Motor neuron (in vitro differentiated cells): ENCODE data around the gene ZNF778. TPM values are rescaled to one million over a fixed set of nuclear protein-coding genes. Genes with fewer than 3 reads are reported as not detected.

Source experiments
- ATAC-seq, 8 experiments: fragments of 200-7000 bp; cut with Tn5 transposase; replicated peaks in 6 of 8; 2 replicates each; pipeline ENCODE4 v1.8.0; 2021; ENCODE audit warnings: mild to moderate bottlenecking in 8 of 8, moderate library complexity in 8 of 8
- H3K27ac ChIP-seq, 2 donors: fragments of 250-450 bp; sonication (Bioruptor Pico); 2 replicates each; pipeline ENCODE4 v1.9.0; 2021; ENCODE audit warnings: antibody characterized with exemption in 2 of 2, mild to moderate bottlenecking in 2 of 2, moderate library complexity in 1 of 2
- H3K4me1 ChIP-seq, 2 donors: fragments of 250-450 bp; sonication (Bioruptor Pico); replicated peaks in 1 of 2; 2 replicates each; pipeline ENCODE4 v1.6.1; 2021; ENCODE audit warnings: antibody characterized with exemption in 2 of 2, mild to moderate bottlenecking in 2 of 2, moderate library complexity in 1 of 2
- H3K4me3 ChIP-seq, 5 donors: fragments of 250-450 bp; sonication (Bioruptor Pico); 2 replicates each; pipeline ENCODE4 v1.9.0; 2021; ENCODE audit warnings: antibody characterized with exemption in 5 of 5, mild to moderate bottlenecking in 5 of 5, moderate library complexity in 4 of 5
- whole genome bisulfite sequencing, 10 experiments: fragments of 450-650 bp; shearing (Covaris generic); methylation state at CpG; one replicate each; pipeline ENCODE4 v1.0.0; 2022; 5-methylcytosine and 5-hydroxymethylcytosine counted together
- in situ Hi-C, 9 experiments: fragments of 400-800 bp; cut with MboI; loops; one replicate each; pipeline ENCODE4 v1.15.0; 2021; ENCODE audit warnings: low sequenced_read_pairs in 9 of 9, low pct_unique_long_range_greater_than_20kb in 2 of 9; ENCODE audit not compliant: unreplicated experiment in 9 of 9
- total RNA-seq, 8 experiments: library from RNA; unstranded; fragments of 300-600 nt; gene quantifications; 2 replicates each; pipeline versions ENCODE4 v1.2.3 to v1.2.4, GENCODE V29; 2022

The ZNF778 gene
- total RNA-seq, 8 experiments from 2014 or later, result 6.8 to 14.7 (median 9.0) TPM

DNA sequence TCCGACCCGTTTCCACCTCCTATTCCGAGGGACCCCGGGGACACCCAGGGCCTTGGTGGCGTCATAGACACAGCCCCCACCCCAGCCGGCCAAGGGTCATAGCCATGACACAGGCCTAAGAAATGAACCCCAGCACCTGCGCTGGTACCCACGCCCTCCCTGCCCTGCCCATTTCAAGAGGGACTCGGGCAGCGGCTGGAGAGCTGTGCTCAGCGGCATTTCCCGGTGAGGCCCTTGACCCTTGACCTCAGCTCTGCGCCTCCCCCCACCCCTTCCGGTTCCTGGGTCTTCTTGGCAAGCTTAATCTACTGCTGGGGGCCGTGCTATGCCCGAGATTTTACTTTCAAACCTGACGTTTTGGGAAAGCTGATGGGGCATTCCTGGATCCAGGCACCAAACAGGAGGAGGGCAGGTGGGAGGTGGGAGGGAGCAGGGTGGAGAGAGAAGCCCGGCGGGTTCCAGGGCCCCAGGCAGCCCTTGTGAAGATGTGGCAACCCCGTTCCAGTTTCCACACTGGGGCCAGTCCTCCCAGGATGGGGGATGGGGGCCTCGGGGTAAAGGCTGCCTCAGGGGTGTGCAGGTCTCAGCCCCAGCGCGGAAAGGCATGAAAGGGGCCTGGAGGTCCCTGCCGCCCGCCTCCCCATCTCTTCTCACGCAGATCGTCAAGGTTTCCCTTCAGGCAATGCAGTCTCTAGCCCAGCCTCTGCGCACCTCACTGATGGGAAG is 17.2 kb upstream of the ZNF778 start, which contains the start of gene SLC22A31:
Gene SLC22A31, minus strand, starts transcription at position 414 of the 726 bp plus-strand sequence. Its CDS starts 36 bp downstream, at position 378.
- no peak within 1 kb of the TSS for H3K27ac ChIP-seq
- no peak for ATAC-seq
- H3K4me3 ChIP-seq, result peak within 1 kb of the TSS; percentile 20 to 34 (median 28)
- H3K4me1 ChIP-seq, result peaks cover 0 to 5% of the 10 kb centered on the region in 2 donors
- 0 to 80% (median 7%) methylated on average over 2 to 3 of the region's 28 CpGs; no CpG with 5 or more reads in 7 of the 10 experiments for WGBS, 10 experiments
- in situ Hi-C loops, result loop anchor here in 2 of 9 experiments (25.0 kb wide), 2 partner anchors 263 to 463 kb away; no protein-coding TSS in a partner anchor

GRCh38 chr16:89200850-89201411 is 16.6 kb upstream of the ZNF778 start:
- Histone ChIP-seq H3K4me3 (peak overlapping the region; percentile 20 to 34 (median 28)), H3K4me1 (peaks cover 0 to 5% of the 10 kb centered on the region in 2 donors), H3K27ac (no peak overlapping the region)
- ATAC-seq, result peak in 1 of 8 experiments; percentile 37
- in situ Hi-C loops, result loop anchor here in 2 of 9 experiments (25.0 kb wide), 2 partner anchors 264 to 464 kb away; no protein-coding TSS in a partner anchor
- WGBS, 10 experiments, result 46% methylated on average over 3 of the region's 58 CpGs; no CpG with 5 or more reads in 9 of the 10 experiments

DNA sequence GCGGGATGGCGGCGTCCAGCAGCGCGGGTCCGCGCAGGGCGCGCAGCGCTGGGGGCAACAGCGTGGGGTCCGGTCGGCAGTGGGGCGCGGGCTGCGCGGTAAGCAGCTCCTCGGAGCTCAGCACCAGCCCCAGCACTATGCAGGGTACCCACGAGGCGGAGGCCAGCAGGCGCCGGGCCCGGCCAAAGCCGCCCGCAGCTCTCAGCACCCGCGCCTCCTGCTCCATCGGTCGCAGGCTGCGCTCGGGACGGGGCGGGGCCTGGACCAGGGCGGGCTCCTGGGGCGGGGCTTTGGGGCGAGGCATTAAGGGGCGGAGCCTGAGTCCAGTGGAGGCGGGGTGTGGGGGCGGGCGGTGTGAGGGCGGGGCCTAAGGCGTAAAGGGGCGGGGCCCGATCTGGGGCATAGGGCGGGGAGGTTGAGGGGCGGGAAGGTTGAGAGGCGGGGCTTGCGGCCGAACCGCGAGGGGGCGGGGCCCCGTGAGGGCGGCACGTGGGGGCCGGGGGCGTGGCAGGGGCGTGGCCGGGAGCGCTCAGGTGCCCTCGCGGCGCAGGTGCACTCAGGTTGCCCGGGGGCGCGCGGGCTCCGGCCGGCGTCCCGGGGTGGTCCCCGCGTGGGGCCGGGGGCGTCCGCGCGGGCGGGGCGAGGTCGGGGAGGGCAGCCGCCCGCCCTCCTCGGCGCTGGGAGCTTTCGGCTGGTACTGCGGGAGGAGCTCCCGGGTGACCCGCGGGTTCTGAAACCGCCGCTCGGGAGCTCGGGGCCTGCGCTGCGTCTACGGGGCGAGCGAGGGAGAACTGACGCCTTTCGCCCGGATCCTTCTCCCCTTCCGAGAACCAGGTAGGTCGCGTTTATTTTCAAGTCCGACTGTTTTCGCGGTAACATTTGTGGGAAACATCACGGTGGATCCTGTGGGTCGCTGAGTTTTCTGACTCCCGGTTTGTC is 15.8 kb upstream of the ZNF778 start:
- H3K4me1 ChIP-seq, result peaks cover 0 to 5% of the 10 kb centered on the region in 2 donors
- no CpG with 5 or more reads among the region's 111 CpGs for WGBS, 10 experiments

GRCh38 chr16:89202422-89203215 is 14.9 kb upstream of the ZNF778 start:
- WGBS, 10 experiments, result 31 to 100% (median 83%) methylated on average over 1 to 28 of the region's 49 CpGs; no CpG with 5 or more reads in 3 of the 10 experiments
- in situ Hi-C loops, result loop anchor here in 2 of 9 experiments (25.0 kb wide), 2 partner anchors 265 to 465 kb away; no protein-coding TSS in a partner anchor
- no peak overlapping the region for H3K27ac ChIP-seq
- peaks cover 0 to 5% of the 10 kb centered on the region in 2 donors for H3K4me1 ChIP-seq
- peak overlapping the region in 1 of 5 donors; percentile 34 for H3K4me3 ChIP-seq
- no peak for ATAC-seq

More for the DNA sequence above, 15.8 kb upstream of the ZNF778 start:
- in situ Hi-C loops, result loop anchor here in 2 of 9 experiments (25.0 kb wide), 2 partner anchors 264 to 464 kb away; no protein-coding TSS in a partner anchor
- peak; percentile 77 to 94 (median 87) for ATAC-seq
- H3K27ac ChIP-seq, result no peak overlapping the region
- H3K4me3 ChIP-seq, result peak overlapping the region; percentile 20 to 34 (median 28)

DNA sequence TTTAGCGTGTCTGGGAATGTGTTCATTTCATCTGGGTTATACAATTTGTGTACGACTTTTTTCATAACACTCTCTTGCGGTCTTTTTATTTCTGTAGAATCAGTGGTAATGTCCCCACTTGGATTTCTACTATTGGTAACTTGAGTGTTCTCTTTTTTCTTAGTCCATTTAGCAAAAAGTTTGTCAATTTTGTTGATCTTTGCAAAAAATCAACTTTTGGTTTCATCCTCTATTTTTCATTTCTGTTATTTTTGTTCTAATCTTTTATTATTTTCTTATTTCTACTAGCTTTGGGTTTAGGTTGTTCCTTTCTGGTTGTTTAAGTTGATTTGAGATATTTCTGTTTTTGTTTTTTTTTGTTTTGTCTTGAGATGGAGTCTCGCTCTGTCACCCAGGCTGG is 9.5 kb upstream of the ZNF778 start:
- Histone ChIP-seq H3K4me1 (no peaks in the 10 kb centered on the region), H3K4me3 (no peak overlapping the region), H3K27ac (no peak overlapping the region)
- in situ Hi-C loops, result loop anchor here in 2 of 9 experiments (25.0 kb wide), 2 partner anchors 271 to 471 kb away; no protein-coding TSS in a partner anchor
- no peak for ATAC-seq
- WGBS, 10 experiments, result 58 to 93% (median 74%) methylated on average over 3 to 4 of the region's 4 CpGs

GRCh38 chr16:89209522-89210044 is 7.9 kb upstream of the ZNF778 start:
- peak in 1 of 8 experiments; percentile 12 for ATAC-seq
- Histone ChIP-seq H3K4me1 (no peaks in the 10 kb centered on the region), H3K27ac (no peak overlapping the region), H3K4me3 (no peak overlapping the region)
- in situ Hi-C loops, result loop anchor here in 2 of 9 experiments (25.0 kb wide), 2 partner anchors 272 to 472 kb away; no protein-coding TSS in a partner anchor
- 0 to 100% (median 50%) methylated on average over 1 to 7 of the region's 15 CpGs; no CpG with 5 or more reads in 2 of the 10 experiments for WGBS, 10 experiments

- Histone ChIP-seq H3K4me1 (no peaks in the 10 kb centered on the region), H3K27ac (no peak overlapping the region), H3K4me3 (no peak overlapping the region)
- WGBS, 10 experiments, result 24 to 83% (median 62%) methylated on average over 2 to 8 of the region's 11 CpGs; no CpG with 5 or more reads in 1 of the 10 experiments
- ATAC-seq, result peak in 1 of 8 experiments; percentile 22
- in situ Hi-C loops, result loop anchor here in 2 of 9 experiments (25.0 kb wide), 2 partner anchors 273 to 473 kb away; no protein-coding TSS in a partner anchor
These were observed 7.2 kb upstream of the ZNF778 start for GRCh38 chr16:89210165-89210903.

DNA sequence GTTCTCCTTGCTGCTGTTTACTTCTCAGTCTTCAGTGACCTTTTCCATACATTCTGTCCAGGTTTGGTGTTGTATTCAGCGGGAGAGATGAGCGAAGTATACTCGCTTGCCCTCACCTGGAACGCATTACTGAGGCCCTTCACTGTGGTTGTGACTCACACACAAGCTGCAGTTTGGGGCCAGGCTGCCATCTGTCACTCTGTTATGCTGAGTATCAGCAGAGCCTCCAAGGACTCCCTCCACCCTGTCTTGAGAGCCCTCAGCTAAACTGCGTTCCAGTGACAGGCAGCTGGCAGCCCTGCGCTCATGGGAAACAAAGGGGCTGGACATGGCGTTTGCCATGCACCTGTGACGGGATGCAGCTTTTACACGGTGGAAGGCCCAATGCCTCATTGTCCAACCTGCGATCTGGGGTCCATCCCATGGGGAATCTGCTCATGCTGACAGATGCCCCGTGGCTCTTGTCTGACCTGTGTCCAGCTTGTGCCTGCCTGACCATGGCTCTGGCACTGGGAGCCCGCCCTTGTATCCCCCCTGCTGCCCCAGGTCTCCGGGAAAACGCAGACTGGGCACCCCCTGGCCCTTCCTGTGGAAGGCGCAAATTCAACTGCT is 6.5 kb upstream of the ZNF778 start:
- Histone ChIP-seq H3K4me3 (no peak overlapping the region), H3K4me1 (peaks cover 1 to 2% of the 10 kb centered on the region in 2 donors), H3K27ac (no peak overlapping the region)
- peak in 7 of 8 experiments; percentile 23 to 82 (median 40) for ATAC-seq
- 0 to 70% (median 37%) methylated on average over 1 to 9 of the region's 15 CpGs; no CpG with 5 or more reads in 4 of the 10 experiments for WGBS, 10 experiments
- in situ Hi-C loops, result loop anchor here in 2 of 9 experiments (25.0 kb wide), 2 partner anchors 274 to 474 kb away; no protein-coding TSS in a partner anchor

- WGBS, 10 experiments, result 0 to 4% (median 1%) methylated on average over 3 to 24 of the region's 25 CpGs
- Histone ChIP-seq H3K4me3 (peak overlapping the region; percentile 66 to 92 (median 84)), H3K4me1 (peaks cover 11 to 14% of the 10 kb centered on the region in 2 donors), H3K27ac (no peak overlapping the region)
- ATAC-seq, result peak; percentile 41 to 81 (median 75)
- in situ Hi-C loops, result loop anchor here in 2 of 9 experiments (25.0 kb wide), 2 partner anchors 279 to 479 kb away; no protein-coding TSS in a partner anchor
These were observed 977 bp upstream of the ZNF778 start for GRCh38 chr16:89216315-89217137.

DNA sequence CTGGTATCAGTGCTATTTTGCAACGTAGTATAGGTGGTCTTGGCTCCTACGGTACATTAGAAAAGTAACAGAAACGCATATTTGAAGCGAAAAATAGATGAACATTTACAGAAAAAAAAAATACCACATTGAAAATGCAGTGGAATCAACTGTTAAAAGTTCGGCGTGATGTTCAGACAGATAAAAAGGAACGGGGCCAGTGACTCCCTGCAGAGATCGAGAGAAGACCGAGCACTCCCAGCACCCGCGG is 440 bp upstream of the ZNF778 start:
- 0 to 2% (median 0%) methylated on average over 1 to 10 of the region's 11 CpGs; no CpG with 5 or more reads in 1 of the 10 experiments for WGBS, 10 experiments
- ATAC-seq, result no peak
- in situ Hi-C loops, result loop anchor here in 2 of 9 experiments (25.0 kb wide), 2 partner anchors 280 to 480 kb away; no protein-coding TSS in a partner anchor
- Histone ChIP-seq H3K27ac (peak overlapping the region; percentile 70 to 86), H3K4me1 (peaks cover 11 to 14% of the 10 kb centered on the region in 2 donors), H3K4me3 (peak overlapping the region; percentile 66 to 92 (median 84))
